Adrenal gland (tissue), 5 donors: ENCODE measurements around the gene CAMK1G.

Source experiments
- CTCF ChIP-seq, 6 experiments: fragments of 450-650 bp in 4 of 6; fragments of 200-600 bp in 2 of 6; sonication (generic) in 1 of 6; IDR thresholded peaks; 1 replicate in 5 of 6; 2 replicates in 1 of 6; pipeline versions ENCODE4 v1.5.1 to v1.8.0; 2016 to 2021; ENCODE audit warnings: antibody characterized with exemption in 6 of 6, mild to moderate bottlenecking in 2 of 6, moderate library complexity in 1 of 6
- POLR2A ChIP-seq, 2 donors: fragments of 450-650 bp; IDR thresholded peaks; one replicate each; pipeline ENCODE4 v1.6.1; 2017; ENCODE audit warnings: antibody characterized with exemption in 2 of 2, mild to moderate bottlenecking in 2 of 2, moderate library complexity in 1 of 2
- donor health status: DM: no; HTN: no; CAD: no.

- TF ChIP-seq CTCF (IDR thresholded peaks at IDR 0.05), result no peak
- no peak for TF ChIP-seq POLR2A (IDR thresholded peaks at IDR 0.05)
These were observed 738 bp downstream of the CAMK1G start for GRCh38 chr1:209584231-209584672.
